ENCODE measurements around the gene CENPN. TPM values are rescaled to one million over a fixed set of nuclear protein-coding genes. Genes with fewer than 3 reads are reported as not detected.

CENPN gene
- total and polyA plus RNA-seq, 4 donors: 3.8 to 9.5 (median 5.9) TPM

DNA sequence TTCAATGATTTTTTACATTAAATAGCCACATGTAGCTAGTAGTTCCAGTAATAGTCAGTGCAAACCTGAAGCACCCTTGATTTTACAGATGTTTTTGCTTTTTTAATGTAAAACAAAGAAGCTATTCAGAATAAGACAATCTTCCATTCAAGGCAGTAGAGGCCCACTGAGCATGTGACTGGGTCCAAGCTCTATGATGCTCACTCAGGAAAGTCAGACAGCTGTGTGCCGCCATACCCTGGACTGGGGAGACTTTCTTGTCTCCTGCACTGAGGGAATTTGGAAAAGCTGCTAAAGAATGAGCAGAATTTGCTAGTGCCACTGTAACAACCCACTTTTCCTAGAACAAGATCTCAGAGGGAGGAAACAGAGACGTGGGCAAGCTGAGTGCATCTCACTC, 11.5 kb downstream of the CENPN start:
- H3K27ac ChIP-seq (ENCODE audit: low read depth in 1 of 2, low read length in 1 of 2): no peak overlapping the region
- H3K9ac ChIP-seq (ENCODE audit: insufficient read depth in 1 of 2, low read length in 2 of 2): no peak overlapping the region
- no peaks in the 10 kb centered on the region for H3K27me3 ChIP-seq (ENCODE audit: control insufficient read depth in 3 of 3, insufficient read depth in 3 of 3, low read length in 2 of 3)
- H3K4me3 ChIP-seq: no peak overlapping the region
- ATAC-seq (ENCODE audit: insufficient read depth, low FRiP score) (no peak), DNase-seq (no peak)
- H3K9me3 ChIP-seq (ENCODE audit: control insufficient read depth in 4 of 4, insufficient read depth in 3 of 4, low read length in 3 of 4): no peaks in the 10 kb centered on the region
- no peaks in the 10 kb centered on the region for H3K4me1 ChIP-seq (ENCODE audit: control insufficient read depth in 5 of 5, insufficient read depth in 5 of 5, low read length in 5 of 5)
- TF ChIP-seq, protein P1, sequence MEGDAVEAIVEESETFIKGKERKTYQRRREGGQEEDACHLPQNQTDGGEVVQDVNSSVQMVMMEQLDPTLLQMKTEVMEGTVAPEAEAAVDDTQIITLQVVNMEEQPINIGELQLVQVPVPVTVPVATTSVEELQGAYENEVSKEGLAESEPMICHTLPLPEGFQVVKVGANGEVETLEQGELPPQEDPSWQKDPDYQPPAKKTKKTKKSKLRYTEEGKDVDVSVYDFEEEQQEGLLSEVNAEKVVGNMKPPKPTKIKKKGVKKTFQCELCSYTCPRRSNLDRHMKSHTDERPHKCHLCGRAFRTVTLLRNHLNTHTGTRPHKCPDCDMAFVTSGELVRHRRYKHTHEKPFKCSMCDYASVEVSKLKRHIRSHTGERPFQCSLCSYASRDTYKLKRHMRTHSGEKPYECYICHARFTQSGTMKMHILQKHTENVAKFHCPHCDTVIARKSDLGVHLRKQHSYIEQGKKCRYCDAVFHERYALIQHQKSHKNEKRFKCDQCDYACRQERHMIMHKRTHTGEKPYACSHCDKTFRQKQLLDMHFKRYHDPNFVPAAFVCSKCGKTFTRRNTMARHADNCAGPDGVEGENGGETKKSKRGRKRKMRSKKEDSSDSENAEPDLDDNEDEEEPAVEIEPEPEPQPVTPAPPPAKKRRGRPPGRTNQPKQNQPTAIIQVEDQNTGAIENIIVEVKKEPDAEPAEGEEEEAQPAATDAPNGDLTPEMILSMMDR (IDR thresholded peaks at IDR 0.05; ENCODE audit: control extremely low read depth, extremely low read depth): no peak
- peaks cover 13 to 16% (median 13%) of the 10 kb centered on the region in 4 donors for H3K36me3 ChIP-seq (ENCODE audit: control insufficient read depth in 4 of 4, insufficient read depth in 4 of 4, low read length in 4 of 4)
- WGBS, 2 donors: 98 to 100% methylated on average over 2 of the region's 2 CpGs

DNA sequence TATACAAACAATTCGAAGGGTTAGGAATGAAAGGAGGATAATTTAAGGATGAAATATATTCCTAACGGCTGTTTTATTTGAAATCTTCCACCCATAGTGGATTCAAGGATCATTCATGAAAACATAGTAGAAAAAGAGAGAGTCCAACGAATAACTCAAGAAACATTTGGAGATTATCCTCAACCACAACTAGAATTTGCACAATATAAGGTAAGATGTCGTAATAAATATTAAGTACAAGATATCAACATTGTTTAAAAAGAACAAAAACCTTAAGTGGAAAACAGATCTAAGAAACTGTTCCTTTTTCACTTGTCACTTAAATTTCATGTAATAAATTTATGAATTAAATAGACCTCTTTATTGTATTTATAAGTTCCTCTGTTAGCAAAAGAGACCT, 19.4 kb downstream of the CENPN start:
- Histone ChIP-seq H3K9me3 (ENCODE audit: control insufficient read depth in 4 of 4, insufficient read depth in 3 of 4, low read length in 3 of 4) (no peaks in the 10 kb centered on the region), H3K4me3 (no peak overlapping the region), H3K9ac (ENCODE audit: insufficient read depth in 1 of 2, low read length in 2 of 2) (no peak overlapping the region), H3K4me1 (ENCODE audit: control insufficient read depth in 5 of 5, insufficient read depth in 5 of 5, low read length in 5 of 5) (no peaks in the 10 kb centered on the region), H3K36me3 (ENCODE audit: control insufficient read depth in 4 of 4, insufficient read depth in 4 of 4, low read length in 4 of 4) (peaks cover 2 to 9% (median 5%) of the 10 kb centered on the region in 4 donors), H3K27me3 (ENCODE audit: control insufficient read depth in 3 of 3, insufficient read depth in 3 of 3, low read length in 2 of 3) (no peaks in the 10 kb centered on the region), H3K27ac (ENCODE audit: low read depth in 1 of 2, low read length in 1 of 2) (no peak overlapping the region)
- TF ChIP-seq, protein P1 (IDR thresholded peaks at IDR 0.05; ENCODE audit: control extremely low read depth, extremely low read depth): no peak
- ATAC-seq (ENCODE audit: insufficient read depth, low FRiP score) (no peak), DNase-seq (no peak)
- 91% methylated on average over 4 of the region's 4 CpGs for WGBS, 2 donors

DNA sequence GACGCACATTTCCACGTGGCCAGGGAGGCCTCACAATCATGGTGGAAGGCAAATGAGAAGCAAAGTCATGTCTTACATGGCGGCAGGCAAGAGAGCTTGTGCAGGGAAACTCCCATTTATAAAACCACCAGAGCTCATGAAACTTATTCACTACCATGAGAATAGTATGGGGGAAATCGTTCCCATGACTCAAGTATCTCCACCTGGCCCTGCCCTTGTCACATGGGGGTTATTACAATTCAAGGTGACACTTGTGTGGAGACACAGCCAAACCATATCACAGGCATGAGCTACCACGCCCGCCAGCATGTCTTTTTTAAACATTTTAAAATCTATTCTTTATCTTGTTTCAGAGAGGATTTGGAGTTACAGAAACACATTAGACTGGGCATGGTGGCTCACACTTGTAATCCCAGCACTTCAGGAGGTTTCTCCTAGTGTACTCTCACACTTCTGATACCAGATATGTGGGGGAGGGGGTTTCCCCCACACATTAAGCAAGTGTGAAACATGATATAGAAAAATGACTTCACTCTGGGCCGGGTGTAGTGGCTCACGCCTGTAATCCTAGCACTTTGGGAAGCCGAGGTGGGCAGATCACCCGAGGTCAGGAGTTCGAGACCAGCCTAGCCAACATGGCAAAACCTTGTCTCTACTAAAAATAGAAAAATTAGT, 23.1 kb downstream of the CENPN start:
- DNase-seq: no peak
- no peak for ATAC-seq (ENCODE audit: insufficient read depth, low FRiP score)
- no peaks in the 10 kb centered on the region for H3K4me1 ChIP-seq (ENCODE audit: control insufficient read depth in 5 of 5, insufficient read depth in 5 of 5, low read length in 5 of 5)
- no peak overlapping the region for H3K4me3 ChIP-seq
- no peaks in the 10 kb centered on the region for H3K9me3 ChIP-seq (ENCODE audit: control insufficient read depth in 4 of 4, insufficient read depth in 3 of 4, low read length in 3 of 4)
- H3K9ac ChIP-seq (ENCODE audit: insufficient read depth in 1 of 2, low read length in 2 of 2): no peak overlapping the region
- WGBS, 2 donors: 94% methylated on average over 11 of the region's 11 CpGs
- no peaks in the 10 kb centered on the region for H3K27me3 ChIP-seq (ENCODE audit: control insufficient read depth in 3 of 3, insufficient read depth in 3 of 3, low read length in 2 of 3)
- no peak overlapping the region for H3K27ac ChIP-seq (ENCODE audit: low read depth in 1 of 2, low read length in 1 of 2)
- peaks cover 0 to 5% (median 3%) of the 10 kb centered on the region in 4 donors for H3K36me3 ChIP-seq (ENCODE audit: control insufficient read depth in 4 of 4, insufficient read depth in 4 of 4, low read length in 4 of 4)
- TF ChIP-seq, protein P1 (IDR thresholded peaks at IDR 0.05; ENCODE audit: control extremely low read depth, extremely low read depth): no peak

All from lung (tissue), 12 donors.